ENCODE results near the gene BAZ2B.

- TF ChIP-seq POLR2A (IDR thresholded peaks at IDR 0.05; ENCODE audit: low read length) (no peak), GATA1 (IDR thresholded peaks at IDR 0.05; ENCODE audit: low read depth, low read length) (no peak)
Observed at GRCh38 chr2:159555651-159556392, 60.5 kb downstream of the BAZ2B start.

All from erythroblast (primary cell).